Inferior parietal cortex (tissue), 1 donor: ENCODE data around the gene MATCAP1.

ENCODE experiments used
- DNase-seq: peaks from one replicate; pipeline ENCODE4 v3.0.0-alpha.2; 2016; ENCODE audit errors: extremely low spot score

MATCAP1 gene

DNA sequence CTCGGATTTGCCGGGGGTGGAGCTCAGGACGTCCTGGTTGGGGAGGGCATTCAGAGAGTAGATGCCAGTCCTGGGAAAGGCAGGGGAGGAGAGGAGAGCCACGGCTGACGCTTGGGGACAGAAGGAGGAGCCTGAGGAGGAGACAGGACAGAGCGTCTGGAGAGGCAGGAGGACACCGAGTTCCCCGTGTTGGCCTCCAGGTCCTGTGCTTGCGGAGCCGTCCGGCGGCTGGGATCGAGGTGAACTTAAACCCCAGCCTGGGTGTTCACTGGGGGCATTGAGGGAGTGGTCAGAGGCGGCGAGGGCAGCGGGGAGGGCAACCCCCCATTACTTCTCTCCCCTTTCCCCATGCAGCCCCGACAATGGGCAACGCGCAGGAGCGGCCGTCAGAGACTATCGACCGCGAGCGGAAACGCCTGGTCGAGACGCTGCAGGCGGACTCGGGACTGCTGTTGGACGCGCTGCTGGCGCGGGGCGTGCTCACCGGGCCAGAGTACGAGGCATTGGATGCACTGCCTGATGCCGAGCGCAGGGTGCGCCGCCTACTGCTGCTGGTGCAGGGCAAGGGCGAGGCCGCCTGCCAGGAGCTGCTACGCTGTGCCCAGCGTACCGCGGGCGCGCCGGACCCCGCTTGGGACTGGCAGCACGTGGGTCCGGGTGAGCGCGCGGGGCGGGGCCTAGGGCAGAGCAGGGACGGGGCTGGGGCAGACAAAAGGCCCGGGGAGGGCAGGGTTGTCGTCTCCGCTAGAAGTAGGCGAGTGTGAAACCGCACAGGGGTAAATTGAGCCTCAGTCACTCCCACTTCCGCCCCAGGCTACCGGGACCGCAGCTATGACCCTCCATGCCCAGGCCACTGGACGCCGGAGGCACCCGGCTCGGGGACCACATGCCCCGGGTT, 9.7 kb downstream of the MATCAP1 start:
- peak; percentile 66 for DNase-seq

DNA sequence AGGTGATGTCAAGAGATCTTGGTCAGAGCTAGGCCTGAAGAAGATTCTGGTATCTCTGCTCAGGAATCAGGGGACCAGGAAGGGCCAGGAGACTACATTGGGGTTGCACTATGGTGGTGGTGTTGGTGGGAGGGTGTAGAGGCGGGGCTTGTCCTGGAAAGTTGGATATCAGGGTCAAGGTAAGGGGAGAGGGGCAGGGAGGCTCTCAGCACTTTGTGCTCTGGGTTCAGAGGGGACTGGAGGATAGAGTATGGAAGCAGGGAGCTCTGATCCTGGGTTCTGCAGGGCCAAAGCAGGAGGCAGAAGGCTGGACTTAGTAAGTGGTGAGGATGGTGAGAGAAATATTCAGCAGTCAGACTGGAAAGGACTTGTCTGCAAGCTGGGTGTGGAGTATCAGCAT, 10.4 kb downstream of the MATCAP1 start:
- DNase-seq = no peak

- no peak for DNase-seq
Measured at GRCh38 chr16:67170949-67171649, 12.7 kb downstream of the MATCAP1 start.

GRCh38 chr16:67170168-67170948, 13.4 kb downstream of the MATCAP1 start, which contains the start of gene NOL3:
TSS of gene NOL3 (plus strand) at chr16:67170538.
- peak; percentile 16 for DNase-seq

- DNase-seq = no peak
Measured at GRCh38 chr16:67169642-67170167, 14.1 kb downstream of the MATCAP1 start.

GRCh38 chr16:67169011-67169451, 14.7 kb downstream of the MATCAP1 start:
- no peak for DNase-seq

GRCh38 chr16:67167588-67167987, 16.2 kb downstream of the MATCAP1 start:
- DNase-seq = no peak

DNA sequence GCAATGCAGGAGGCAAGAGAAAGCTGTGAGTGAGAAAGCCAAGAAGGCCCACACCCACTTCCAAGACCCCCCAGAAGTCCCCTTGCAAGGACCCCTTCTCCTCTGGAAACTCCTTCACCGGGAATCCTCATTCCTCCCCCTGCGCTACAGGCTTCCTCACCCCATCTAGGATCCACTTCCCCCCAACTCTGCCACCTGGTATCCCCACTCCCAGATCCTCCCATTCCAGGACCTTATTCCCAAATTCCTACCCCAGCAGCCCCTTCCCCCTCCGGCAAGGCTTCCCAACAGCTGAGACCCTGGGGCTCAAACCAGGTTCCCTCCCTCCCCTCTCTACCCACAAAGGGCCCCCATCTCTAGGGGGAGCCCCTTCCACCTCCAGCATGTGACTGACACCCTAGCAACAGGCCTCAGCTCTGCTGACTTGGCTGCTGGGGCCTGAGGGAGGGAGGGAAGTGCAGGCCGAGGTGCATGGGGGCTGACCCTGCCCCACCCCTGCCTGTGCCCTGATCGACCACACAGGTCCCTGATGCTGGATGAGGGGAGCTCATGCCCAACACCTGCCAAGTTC, 17.1 kb downstream of the MATCAP1 start:
- no peak for DNase-seq

GRCh38 chr16:67166110-67166547, 17.6 kb downstream of the MATCAP1 start:
- DNase-seq = no peak

GRCh38 chr16:67165121-67166078, 18.4 kb downstream of the MATCAP1 start:
- no peak for DNase-seq

GRCh38 chr16:67164599-67165061, 19.1 kb downstream of the MATCAP1 start, which contains the start of gene HSF4:
TSS of gene HSF4 (plus strand) at chr16:67164745. CDS start at chr16:67164812, 67 bp downstream.
- DNase-seq = no peak

GRCh38 chr16:67163999-67164558, 19.7 kb downstream of the MATCAP1 start:
- no peak for DNase-seq

GRCh38 chr16:67163164-67163998, 20.4 kb downstream of the MATCAP1 start:
- DNase-seq = peak; percentile 81

- no peak for DNase-seq
Measured at GRCh38 chr16:67162506-67163163, 21.1 kb downstream of the MATCAP1 start.

- DNase-seq = no peak
Measured at GRCh38 chr16:67161595-67162058, 22.1 kb downstream of the MATCAP1 start.

- DNase-seq = no peak
Measured at GRCh38 chr16:67158637-67159600, 24.8 kb downstream of the MATCAP1 start.
